ENCODE results near the gene ZNF322.
"Not testable (repeated sequence)": the region's sequence is repeated elsewhere in the genome, so short reads cannot be mapped to it uniquely, and the experiment has no call there.

The ZNF322 gene, protein sequence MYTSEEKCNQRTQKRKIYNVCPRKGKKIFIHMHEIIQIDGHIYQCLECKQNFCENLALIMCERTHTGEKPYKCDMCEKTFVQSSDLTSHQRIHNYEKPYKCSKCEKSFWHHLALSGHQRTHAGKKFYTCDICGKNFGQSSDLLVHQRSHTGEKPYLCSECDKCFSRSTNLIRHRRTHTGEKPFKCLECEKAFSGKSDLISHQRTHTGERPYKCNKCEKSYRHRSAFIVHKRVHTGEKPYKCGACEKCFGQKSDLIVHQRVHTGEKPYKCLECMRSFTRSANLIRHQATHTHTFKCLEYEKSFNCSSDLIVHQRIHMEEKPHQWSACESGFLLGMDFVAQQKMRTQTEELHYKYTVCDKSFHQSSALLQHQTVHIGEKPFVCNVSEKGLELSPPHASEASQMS

DNA sequence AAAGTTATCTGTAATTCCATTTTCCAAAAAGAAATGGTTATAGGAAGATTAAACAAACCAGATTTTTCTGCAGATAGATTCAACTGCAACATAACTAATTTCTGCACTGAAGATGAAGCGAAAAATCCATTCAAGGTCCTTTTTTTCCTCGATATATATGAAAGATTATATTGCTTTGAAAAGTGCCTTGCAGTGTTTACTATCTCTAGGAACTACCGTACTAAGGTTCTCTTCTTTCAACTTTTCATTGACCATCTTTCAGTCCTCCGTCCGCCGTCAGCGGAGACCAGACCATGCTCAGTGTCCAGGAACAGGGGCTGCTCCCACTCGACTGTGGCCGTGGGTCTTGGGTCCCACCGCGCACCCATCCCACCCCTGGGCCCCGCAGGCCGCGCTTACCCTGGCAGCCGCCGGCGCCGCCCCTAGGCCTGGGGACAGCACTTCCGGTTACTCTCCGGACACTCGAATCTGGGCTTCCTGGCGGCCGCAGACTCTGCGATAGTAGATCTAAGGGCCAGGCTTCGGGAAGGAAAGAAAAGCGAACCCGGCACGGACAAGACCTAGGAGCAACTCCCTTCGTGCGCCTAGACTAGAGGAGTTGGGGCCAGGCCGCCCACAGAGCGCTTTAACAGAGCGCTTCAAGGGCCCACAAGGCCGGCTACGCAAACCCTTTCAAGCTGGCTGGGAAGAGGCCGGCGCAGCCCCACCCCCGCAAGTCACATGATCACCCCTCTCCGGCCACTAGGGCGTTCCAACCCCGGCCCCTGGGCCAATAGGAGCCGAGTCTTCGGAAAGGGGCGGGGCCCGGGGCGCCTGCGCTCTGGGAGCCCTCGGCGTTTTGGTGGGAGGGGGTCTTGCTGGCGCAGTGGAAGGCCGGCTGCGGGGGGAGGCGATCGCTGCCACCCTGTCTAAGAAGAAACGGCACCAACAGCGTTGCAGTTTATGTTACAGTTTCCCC is at the start of gene ZNF322:
TSS of gene ZNF322 (minus strand) at position 705 of the 958 bp plus-strand sequence. CDS start 21,193 bp downstream, outside the sequence.
- peak; percentile 84 for DNase-seq

DNA sequence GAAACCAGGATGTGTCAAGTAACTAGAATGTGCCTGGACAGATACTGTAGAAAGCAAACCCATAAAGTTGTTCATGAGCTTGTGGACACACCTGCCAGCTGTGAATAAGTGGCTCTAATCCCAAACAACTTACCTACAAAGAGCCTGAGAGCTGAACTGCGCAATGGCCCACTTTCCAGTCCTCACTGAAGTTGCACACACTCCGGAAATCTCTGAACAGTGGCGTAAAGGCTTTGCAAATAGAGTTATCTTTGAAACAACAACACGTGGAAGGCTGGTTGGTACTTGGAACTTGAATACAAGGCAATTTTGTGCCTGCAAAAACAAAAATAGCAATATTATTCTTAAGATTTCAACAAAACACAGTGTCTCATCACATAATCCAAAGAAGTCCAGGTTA is 46.2 kb upstream of the ZNF322 start:
- DNase-seq, result not testable (repeated sequence)

DNA sequence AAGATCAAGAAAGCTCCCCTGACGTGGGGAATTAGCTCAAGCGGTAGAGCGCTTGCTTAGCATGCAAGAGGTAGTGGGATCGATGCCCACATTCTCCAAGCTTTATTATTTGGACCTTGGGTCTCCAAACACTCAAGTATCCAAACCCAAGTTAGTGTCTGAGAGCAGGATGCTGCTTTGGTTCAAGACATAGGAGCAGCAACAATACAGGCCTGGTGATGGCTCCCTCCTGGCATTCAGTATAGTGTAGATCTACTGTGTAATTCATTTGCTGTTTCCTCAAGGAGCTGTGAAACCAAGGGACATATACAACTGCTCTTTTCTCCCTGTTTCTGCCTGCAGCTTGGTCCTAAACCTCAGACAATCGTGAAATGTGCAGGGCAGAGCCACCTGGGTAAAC is 45.8 kb upstream of the ZNF322 start:
- not testable (repeated sequence) for DNase-seq

DNA sequence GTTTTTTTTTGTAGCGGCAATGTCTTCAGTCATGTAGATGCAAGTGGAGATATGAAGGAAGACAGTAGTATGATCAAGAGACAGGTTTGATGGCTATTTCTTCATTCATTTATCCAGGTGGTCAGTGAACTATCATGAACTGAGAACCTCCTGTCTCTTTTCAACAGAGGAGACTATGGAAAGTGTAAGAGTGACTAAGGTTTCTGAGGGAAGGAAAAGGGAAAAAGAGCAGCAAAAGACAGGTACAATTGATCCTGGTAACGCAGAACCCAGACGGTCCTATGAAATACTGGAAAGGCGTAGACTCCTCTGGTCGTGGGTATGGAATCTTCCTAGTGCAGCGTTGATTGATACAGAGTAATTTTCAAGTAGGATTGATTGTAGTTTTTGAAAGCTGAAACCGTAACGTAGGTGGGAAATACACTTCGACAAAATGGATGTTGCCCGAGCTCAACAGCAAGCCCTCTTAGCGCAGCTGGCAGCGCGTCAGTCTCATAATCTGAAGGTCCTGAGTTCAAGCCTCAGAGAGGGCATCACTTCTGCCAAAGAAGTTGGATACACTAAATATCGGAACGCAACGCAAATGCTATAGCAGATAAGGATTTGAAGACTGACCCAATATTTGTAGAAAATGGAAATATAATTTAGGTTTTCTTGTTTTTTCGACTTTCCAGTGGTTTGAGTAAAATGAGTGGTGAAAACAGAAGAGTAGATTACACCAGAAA is 41.6 kb upstream of the ZNF322 start:
- DNase-seq, result not testable (repeated sequence)

DNA sequence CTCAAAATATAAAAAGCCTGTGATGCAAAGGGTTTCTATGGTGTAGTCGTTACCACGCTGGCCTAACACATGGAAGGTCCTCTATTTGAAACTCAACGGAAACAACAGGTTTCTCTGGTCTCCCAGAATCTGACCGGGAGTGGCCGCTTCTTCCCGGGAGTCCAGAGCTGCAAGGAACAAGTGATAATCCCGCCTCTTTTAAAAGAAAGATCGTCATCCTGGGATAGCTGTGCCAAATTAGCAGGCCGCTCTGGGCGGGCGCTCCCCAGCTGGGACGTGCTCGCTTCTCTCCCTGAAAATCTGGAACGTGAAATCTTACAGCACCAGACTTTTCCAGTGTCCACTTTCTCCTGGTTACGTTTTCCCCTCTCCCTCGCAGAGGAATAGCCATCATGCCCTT is 38.0 kb upstream of the ZNF322 start:
- DNase-seq, result not testable (repeated sequence)

DNA sequence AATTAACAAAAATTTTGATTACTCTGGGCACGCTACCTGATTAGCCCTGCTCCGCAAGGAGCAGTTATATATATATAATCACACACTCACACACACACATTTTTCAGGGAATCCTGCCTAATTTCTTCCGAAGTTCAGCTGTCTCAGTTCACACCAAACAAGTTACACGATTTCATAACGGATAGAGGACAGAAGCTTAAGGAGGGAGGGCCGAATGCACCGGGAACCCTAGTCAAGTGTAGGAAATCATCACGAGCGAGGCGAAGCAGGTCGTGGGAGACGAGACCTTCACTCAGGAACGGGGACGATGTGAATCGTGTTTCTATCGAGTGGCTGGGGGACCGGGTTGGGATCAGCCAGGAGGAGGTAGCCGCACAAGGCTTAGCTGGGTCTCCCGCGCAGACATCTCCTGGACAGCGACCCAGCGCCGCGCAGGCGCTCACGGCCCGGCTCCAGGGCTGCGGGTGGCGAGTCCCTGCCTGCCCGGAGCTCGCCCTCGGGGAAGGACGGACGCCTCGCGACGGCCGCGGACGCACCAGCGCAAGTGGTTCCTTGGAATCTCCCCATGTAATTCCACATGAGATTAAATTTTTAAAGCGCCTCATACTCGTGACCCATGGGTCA is 29.9 kb upstream of the ZNF322 start:
- DNase-seq, result not testable (repeated sequence)

DNA sequence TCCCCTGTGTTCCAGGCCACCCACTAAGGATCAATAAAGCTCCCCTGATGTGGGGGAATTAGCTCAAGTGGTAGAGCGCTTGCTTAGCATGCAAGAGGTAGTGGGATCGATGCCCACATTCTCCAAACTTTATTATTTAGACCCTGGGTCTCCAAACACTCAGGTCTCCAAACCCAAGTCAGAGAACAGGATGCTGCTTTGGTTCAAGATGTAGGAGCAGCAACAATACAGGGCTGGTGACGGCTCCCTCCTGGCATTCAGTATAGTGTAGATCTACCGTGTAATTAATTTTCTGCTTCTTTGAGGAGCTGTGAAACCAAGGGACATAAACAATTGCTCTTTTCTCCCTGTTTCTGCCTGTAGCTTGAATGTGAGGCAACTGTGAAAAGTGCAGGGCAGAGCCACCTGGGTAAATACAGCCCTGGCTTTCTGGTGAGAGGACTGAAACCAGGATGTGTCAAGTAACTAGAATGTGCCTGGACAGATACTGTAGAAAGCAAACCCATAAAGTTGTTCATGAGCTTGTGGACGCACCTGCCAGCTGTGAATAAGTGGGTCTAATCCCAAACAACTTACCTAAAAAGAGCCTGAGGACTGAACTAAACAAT is 23.0 kb upstream of the ZNF322 start:
- DNase-seq, result not testable (repeated sequence)

DNA sequence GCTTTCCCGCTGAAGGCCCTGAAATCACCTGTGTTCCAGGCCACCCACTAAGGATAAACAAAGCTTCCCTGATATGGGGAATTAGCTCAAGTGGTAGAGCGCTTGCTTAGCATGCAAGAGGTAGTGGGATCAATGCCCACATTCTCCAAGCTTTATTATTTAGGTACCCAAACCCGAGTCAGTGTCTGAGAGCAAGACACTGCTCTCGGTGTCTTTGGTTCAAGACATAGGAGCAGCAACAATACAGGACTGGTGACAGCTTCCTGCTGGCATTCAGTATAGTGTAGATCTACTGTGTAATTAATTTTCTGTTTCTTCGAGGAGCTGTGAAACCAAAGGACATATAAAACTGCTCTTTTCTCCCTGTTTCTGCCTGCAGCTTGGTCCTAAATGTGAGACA is 13.7 kb upstream of the ZNF322 start:
- not testable (repeated sequence) for DNase-seq

DNA sequence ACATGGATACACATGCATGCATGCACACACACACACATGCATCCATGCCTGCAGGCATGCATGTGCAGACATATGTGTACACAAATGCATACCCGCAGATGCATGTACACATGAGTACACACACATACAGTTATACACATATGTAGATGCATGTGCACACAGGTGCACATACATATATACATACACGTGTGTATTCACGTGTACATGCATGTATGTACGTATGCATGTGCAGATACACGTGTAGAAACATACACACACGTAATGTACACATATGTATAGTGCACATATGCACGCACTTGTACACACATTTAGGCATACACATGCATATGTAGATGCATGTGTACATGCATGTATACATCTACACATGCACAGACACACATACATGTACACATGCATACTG is 11.0 kb upstream of the ZNF322 start:
- DNase-seq, result not testable (repeated sequence)

DNA sequence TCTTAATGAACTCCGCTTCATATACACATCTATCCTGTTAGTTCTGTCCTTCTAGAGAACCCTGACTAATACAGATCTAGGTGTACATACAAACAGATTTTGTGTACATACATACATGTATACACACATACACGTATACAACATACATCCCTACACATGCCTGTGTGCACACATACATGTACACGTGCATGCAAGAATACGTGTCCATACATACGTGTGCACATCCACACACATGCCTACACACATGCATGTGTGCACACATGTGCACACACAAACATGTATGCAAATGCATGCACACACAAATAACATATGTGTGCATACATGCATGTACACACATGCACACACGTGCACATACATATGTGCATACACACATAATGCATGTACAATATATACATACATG is 10.5 kb upstream of the ZNF322 start:
- DNase-seq, result not testable (repeated sequence)

DNA sequence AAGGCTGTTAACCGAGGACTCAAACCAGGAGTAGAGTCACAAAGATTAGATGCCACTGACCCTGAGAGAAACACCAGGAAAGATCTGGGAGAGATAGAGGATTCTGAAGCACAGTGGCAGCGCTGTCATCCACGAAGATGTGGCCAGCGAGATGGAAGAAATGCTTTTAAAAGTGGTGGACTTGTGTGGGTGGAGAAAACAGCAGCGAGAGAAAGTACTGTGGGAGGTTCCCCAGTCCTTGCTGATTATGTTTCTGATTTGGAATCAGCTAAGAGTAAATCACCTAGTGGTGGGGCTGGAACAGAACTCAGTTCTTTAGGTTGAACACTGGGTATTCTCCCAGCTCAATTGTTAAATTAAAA is 435 bp upstream of the ZNF322 start:
- no peak for DNase-seq

DNA sequence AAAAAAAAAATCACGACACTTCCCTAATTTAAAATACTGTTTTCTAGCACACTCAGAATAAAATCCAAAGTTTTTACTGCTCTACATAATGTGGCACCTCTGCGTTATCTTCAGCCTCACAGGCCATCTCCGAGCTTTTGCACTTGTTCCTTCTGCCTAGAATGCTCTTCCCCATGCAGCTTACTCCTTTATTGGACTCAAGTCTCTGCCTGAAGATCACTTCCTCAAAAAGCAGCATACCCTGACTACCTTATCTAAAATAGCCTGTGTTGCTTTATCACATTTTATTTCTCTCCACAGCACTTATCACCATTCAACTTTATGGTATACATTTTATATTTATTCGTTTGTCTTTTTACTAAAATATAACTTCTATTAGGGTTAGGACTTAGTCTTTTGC is 2.3 kb downstream of the ZNF322 start:
- DNase-seq, result no peak

DNA sequence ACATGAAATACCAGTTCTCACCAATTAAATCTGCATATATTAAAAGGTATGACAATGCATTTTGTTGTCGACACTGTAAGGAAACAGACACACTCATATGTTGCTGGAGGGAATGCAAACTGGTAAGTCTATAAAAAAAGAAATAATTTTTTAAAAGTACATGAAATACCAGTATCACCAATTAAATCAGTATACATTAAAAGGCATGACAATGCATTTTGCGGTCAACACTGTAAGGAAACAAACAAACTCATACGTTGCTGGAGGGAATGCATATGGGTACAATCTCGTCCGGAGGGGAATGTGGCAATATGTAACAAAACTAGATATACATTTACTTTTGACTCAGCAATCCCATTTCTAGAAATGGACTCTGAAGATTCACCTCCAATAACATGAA is 6.5 kb downstream of the ZNF322 start:
- no peak for DNase-seq

DNA sequence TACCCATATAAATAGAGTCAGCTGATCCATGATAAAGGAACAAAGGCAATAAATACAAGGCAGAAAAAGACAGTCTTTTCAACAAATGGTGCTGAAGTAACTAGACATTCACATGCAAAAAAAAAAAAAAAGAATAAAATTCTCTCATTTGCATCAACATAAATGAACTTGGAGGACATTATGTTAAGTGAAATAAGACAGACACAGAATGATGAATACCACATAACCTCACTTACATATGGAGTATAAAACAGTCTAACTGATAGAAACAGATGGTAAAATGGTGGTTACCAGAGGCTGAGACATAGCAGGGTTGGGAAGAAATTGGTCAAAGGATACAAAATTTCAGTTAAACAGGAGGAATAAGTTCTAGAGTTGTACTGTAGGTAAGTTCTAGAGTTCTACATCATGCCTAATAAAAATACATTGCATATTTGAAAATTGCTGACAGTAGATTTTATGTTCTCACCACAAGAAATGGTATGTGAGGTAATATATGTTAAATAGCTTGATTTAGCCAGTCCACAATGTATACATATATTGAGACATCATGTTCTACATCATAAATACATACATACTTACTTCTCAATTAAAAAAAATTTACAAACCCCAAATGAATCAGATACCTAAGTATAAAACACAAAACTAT is 8.3 kb downstream of the ZNF322 start:
- no peak for DNase-seq

DNA sequence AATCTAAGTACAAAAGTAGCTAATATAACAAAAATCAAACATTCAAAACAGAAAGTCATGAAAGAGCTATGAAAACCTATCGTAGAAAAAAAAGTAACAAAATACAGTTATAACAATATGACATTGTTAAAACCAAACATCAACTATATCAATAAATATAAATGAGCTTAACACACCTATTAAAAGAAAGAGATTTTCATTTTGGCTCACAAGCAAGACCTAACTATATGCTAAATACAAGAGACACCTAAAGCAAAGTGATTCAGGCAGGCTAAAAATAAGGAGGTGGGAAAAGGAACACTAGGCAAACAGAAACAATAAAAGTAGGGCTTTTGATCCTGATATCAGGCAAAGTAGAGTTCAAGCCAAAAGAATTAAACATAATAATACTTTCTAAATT is 13.5 kb downstream of the ZNF322 start:
- no peak for DNase-seq

DNA sequence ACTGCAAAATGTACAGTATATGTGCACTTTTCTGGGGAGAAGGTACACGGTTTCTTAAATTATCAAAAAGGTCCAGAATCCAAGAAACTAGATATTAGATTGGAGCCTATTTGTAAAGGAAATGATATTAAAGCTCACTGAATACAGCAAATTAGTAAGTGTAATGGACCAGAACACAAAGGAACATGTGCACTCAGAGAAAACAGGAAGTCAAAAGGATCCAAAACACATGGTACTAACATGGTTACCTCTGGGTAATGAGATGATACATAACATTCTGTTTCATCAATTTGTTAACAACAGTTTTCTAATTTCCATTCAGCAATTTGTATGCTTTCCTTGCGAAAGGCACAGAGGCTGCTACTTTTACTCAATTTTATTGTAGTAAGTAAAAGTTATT is 18.7 kb downstream of the ZNF322 start:
- no peak for DNase-seq

DNA sequence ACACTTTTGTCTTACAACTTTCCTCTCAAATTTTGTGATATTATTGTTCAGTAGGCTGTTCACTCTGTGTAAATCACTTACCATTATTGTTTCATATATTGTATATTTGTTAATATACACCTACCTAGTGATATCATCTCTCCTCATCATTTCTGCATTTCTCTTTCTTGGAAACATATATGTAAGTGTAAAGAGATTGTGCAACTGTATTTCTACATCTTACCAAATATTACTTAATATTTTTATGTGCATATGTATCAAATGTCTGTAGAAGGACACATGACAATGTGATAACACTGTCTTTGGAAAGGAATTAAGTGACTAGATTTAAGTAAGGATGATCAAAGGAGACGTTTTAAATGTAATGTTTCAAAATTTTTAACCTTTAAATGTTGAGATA is 30.2 kb downstream of the ZNF322 start:
- no peak for DNase-seq

DNA sequence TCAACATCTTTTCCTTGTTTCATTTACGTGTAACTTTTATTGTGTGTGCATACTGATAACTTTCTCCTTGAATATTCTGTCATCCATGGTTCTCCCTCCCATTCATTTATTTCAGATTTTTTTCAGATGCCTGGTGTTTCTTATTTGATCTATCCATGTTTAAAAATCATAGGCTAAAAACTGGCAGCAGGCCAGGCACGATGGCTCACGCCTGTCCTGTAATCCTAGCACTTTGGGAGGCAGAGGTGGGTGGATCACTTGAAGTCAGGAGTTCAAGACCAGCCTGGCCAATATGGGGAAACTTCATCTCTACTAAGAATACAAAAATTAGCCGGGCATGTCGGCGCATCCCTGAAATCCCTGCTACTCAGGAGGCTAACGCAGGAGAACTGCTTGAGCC is 31.7 kb downstream of the ZNF322 start:
- no peak for DNase-seq

DNA sequence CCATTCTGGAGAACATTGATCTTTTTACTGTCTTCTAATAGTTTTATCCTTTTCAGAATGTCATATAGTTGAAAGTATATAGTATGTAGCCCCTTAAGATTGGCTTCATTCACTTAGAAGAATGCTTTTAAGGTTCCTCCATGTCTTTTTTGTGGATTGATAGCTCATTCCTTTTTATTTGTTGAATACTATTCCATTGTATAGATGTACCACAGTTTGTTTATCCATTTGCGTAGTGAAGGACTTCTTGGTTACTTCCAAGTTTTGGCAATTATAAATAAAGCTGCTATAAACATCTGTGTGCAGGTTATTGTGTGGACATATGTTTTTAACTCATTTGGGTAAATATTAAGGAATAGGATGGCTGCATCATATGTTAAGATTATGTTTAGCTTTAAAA is 35.0 kb downstream of the ZNF322 start:
- no peak for DNase-seq

DNA sequence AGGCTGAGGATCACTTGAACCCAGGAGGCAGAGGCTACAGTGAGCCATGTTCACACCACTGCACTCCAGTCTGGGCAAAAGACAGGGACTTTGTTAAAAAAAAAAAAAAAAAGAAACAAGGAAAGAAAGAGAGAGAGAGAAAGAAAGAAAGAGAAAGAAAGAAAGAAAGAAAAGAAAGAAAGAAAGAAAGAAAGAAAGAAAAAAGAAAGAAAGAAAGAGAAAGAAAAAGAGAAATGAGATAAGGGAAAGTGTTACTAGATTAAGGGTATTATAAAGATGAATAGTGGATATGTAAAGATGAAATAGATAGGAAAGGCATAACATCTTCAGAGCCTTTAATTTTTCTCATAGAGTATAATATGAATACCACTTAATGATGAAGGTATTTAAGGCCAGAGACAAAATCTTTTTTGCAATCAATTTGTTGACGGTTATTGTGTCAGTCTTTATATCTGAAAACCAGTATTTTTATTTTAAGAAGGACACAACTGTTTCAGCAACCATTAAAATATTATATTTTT is 36.1 kb downstream of the ZNF322 start:
- DNase-seq, result no peak
